ENCODE results near the gene VAV1.
"Not testable (repeated sequence)": the region's sequence is repeated elsewhere in the genome, so short reads cannot be mapped to it uniquely, and the experiment has no call there.

GRCh38 chr19:6776045-6776444 is 3.5 kb downstream of the VAV1 start:
- TF ChIP-seq CTCF, POLR2A (IDR thresholded peaks at IDR 0.05): not testable (repeated sequence)
